DND-41 (cell line): ENCODE data around the gene BRCA1.
"Not testable (repeated sequence)": the region's sequence is repeated elsewhere in the genome, so short reads cannot be mapped to it uniquely, and the experiment has no call there.

ENCODE experiments used
- ATAC-seq: fragments of 200-7000 bp; cut with Tn5 transposase; 3 replicates; pipeline ENCODE4 v1.9.1; 2021; ENCODE audit warnings: low read depth; ENCODE audit not compliant: insufficient read depth
- DNase-seq: peaks from one replicate; pipeline ENCODE4 v3.0.0-alpha.2; 2020
- H2AFZ ChIP-seq: 2 replicates; pipeline ENCODE4 v1.6.0; 2012; ENCODE audit warnings: low read depth, low read length
- H3K27ac ChIP-seq: 2 replicates; pipeline ENCODE4 v1.5.1; 2012; ENCODE audit warnings: low read length, inconsistent platforms
- H3K27me3 ChIP-seq: fragments of 200-600 bp; sonication (generic); 2 replicates; pipeline ENCODE4 v1.6.0; 2012; ENCODE audit warnings: low read length, mild to moderate bottlenecking, inconsistent platforms; ENCODE audit not compliant: insufficient read depth, poor library complexity
- H3K36me3 ChIP-seq: 2 replicates; pipeline ENCODE4 v1.5.1; 2012; ENCODE audit warnings: low read length, inconsistent platforms; ENCODE audit not compliant: insufficient read depth
- H3K4me1 ChIP-seq: 2 replicates; pipeline ENCODE4 v1.5.1; 2012; ENCODE audit warnings: mild to moderate bottlenecking, low read length; ENCODE audit not compliant: insufficient read depth
- H3K4me2 ChIP-seq: 2 replicates; pipeline ENCODE4 v1.6.0; 2012; ENCODE audit warnings: mild to moderate bottlenecking, moderate library complexity, low read length, inconsistent platforms; ENCODE audit not compliant: insufficient read depth
- H3K4me3 ChIP-seq, 2 experiments: fragments of 200-600 bp in 1 of 2; shearing (Covaris generic) in 1 of 2; 2 replicates each; pipeline ENCODE4 v1.5.1; 2012 to 2016; ENCODE audit warnings: inconsistent platforms in 2 of 2, low read length in 2 of 2, mild to moderate bottlenecking in 2 of 2, low read depth in 1 of 2, moderate library complexity in 1 of 2
- H3K79me2 ChIP-seq: 2 replicates; pipeline ENCODE4 v1.6.0; 2012; ENCODE audit warnings: low read length, inconsistent platforms; ENCODE audit not compliant: insufficient read depth
- H3K9ac ChIP-seq: 2 replicates; pipeline ENCODE4 v1.6.0; 2012; ENCODE audit warnings: low read depth, mild to moderate bottlenecking, inconsistent platforms, low read length, moderate library complexity
- H3K9me3 ChIP-seq: 2 replicates; pipeline ENCODE4 v1.5.1; 2012; ENCODE audit warnings: low read length, moderate library complexity, mild to moderate bottlenecking, inconsistent platforms; ENCODE audit not compliant: insufficient read depth, severe bottlenecking
- H4K20me1 ChIP-seq: 2 replicates; pipeline ENCODE4 v1.6.0; 2012; ENCODE audit warnings: low read length; ENCODE audit not compliant: insufficient read depth
- EZH2 ChIP-seq: IDR thresholded peaks from 3 replicates; pipeline ENCODE4 v1.6.1; 2012; ENCODE audit warnings: borderline replicate concordance, low read depth, mild to moderate bottlenecking, moderate library complexity, low read length, inconsistent platforms; ENCODE audit not compliant: severe bottlenecking
- TF ChIP-seq, protein P1 (sequence below): IDR thresholded peaks from 2 replicates; pipeline ENCODE4 v1.5.1; 2012; ENCODE audit warnings: borderline replicate concordance, low read length, moderate library complexity, mild to moderate bottlenecking; ENCODE audit not compliant: poor library complexity, severe bottlenecking; ENCODE audit errors: extremely low read depth

BRCA1 gene

DNA sequence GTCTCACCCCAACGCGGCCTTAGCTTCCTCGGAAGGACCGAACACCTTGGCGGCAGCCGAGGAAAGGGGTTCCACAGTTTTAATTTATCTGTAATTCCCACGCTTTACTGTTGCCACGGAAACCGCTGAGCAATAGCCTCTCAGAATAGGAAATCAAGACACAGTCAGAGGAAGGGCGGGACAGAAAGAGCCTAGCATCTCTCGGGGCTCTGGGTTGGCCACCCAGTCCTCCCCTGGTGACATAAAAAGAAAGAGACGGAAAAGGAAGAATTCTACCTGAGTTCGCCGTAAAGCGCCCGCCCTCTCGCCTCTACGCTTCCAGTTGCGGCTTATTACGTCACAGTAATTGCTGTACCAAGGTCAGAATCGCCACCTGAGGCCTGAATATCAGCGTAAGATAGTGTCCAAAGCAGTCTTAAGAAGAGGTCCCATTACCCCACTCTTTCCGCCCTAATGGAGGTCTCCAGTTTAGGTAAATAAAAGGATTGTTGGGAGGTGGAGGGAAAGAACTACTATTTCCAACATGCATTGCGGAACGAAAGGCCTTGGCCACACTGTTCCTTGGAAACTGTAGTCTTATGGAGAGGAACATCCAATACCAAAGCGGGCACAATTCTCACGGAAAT lies 45.1 kb upstream of the BRCA1 start:
- Histone ChIP-seq H3K4me2 (peak overlapping the region; percentile 95), H3K79me2 (peaks cover 63% of the 10 kb centered on the region), H3K36me3 (peaks cover 6% of the 10 kb centered on the region; the same call in 1 of the 2 replicates), H3K27ac (peak overlapping the region; percentile 97), H2AFZ (peak overlapping the region; percentile 86), H3K9me3 (no peaks in the 10 kb centered on the region), H3K9ac (peak overlapping the region; percentile 86), H3K4me3 (peak overlapping the region; percentile 68 to 88), H3K27me3 (no peaks in the 10 kb centered on the region), H4K20me1 (no peaks in the 10 kb centered on the region), H3K4me1 (peaks cover 38% of the 10 kb centered on the region)
- ATAC-seq (peak; percentile 81), DNase-seq (peak; percentile 89)
- TF ChIP-seq, protein P1, sequence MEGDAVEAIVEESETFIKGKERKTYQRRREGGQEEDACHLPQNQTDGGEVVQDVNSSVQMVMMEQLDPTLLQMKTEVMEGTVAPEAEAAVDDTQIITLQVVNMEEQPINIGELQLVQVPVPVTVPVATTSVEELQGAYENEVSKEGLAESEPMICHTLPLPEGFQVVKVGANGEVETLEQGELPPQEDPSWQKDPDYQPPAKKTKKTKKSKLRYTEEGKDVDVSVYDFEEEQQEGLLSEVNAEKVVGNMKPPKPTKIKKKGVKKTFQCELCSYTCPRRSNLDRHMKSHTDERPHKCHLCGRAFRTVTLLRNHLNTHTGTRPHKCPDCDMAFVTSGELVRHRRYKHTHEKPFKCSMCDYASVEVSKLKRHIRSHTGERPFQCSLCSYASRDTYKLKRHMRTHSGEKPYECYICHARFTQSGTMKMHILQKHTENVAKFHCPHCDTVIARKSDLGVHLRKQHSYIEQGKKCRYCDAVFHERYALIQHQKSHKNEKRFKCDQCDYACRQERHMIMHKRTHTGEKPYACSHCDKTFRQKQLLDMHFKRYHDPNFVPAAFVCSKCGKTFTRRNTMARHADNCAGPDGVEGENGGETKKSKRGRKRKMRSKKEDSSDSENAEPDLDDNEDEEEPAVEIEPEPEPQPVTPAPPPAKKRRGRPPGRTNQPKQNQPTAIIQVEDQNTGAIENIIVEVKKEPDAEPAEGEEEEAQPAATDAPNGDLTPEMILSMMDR: no peak
- TF ChIP-seq EZH2: no peak

DNA sequence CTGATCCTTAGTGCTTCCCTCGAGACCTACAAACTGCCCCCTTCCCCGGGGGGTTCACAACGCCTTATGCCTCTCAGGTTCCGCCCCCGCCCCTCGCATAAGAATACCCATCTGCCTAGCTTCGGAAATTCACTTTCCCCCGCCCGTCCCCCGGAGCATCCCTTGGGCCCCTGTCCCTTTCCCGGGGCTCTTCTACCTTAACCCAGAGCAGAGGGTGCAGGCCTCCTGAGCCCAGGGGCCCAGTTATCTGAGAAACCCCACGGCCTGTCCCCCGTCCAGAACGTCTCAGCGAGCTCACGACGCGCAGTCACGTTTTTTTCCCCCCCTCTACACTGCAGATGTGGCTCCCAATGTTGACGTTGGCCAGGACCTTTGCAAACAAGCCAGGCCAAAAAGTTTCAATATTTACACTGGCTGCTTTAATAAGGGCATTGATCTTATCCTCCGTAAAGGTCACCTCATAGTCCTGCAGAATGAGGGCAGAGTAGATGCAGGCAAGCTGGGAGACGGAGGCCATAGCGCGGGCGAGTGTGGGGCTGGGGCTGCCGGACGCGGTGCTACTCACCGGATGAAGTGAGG lies 44.5 kb upstream of the BRCA1 start:
- Histone ChIP-seq H4K20me1 (no peaks in the 10 kb centered on the region), H2AFZ (peak overlapping the region; percentile 86), H3K4me1 (peaks cover 35% of the 10 kb centered on the region), H3K9ac (peak overlapping the region; percentile 86), H3K4me3 (peak overlapping the region; percentile 68 to 88), H3K9me3 (no peaks in the 10 kb centered on the region), H3K79me2 (peaks cover 61% of the 10 kb centered on the region), H3K36me3 (peaks cover 6% of the 10 kb centered on the region; the same call in 1 of the 2 replicates), H3K27ac (peak overlapping the region; percentile 97), H3K27me3 (no peaks in the 10 kb centered on the region), H3K4me2 (peak overlapping the region; percentile 95)
- DNase-seq: peak; percentile 17
- ATAC-seq: peak; percentile 11
- TF ChIP-seq, protein P1: no peak
- TF ChIP-seq EZH2: no peak

DNA sequence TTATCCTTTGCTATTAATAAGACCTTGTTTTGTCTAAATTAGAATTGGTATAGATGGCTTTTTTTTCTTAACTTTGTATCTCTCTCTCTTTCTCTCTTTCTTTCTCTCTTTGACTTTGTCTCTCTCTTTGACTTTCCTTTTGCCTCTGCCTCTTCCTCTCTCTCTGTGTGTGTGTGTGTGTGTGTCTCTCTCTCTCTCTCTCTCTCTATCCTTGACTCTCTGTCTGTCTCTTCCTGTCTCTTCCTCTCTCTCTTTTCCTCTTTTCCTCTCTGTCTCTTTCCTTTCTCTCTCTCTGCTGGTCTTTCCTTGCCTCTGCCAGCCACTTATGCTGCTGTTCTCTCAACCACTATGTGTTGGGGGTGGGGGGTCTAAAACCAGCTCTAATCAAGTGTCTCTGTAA lies 40.8 kb upstream of the BRCA1 start:
- H3K9me3 ChIP-seq, DNase-seq, H4K20me1 ChIP-seq, H3K4me2 ChIP-seq, H2AFZ ChIP-seq, ATAC-seq, H3K9ac ChIP-seq, H3K4me3 ChIP-seq, H3K27ac ChIP-seq, H3K27me3 ChIP-seq: not testable (repeated sequence)
- peaks cover 30% of the 10 kb centered on the region for H3K79me2 ChIP-seq
- peaks cover 16% of the 10 kb centered on the region for H3K36me3 ChIP-seq
- H3K4me1 ChIP-seq: peaks cover 15% of the 10 kb centered on the region

DNA sequence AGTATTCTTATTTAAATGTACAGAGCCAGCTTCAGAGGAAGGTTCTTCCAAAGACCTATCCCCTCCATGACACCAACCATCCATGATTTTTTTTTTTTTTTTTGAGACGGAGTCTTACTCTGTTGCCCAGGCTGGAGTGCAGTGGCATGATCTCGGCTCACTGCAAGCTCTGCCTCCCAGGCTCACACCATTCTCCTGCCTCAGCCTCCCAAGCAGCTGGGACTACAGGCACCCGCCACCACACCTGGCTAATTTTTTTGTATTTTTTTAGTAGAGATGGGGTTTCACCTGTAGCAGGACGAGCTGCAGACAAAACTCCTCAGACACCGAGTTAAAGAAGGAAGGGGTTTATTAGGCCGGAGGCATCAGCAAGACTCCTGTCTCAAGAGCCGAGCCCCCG lies 34.8 kb upstream of the BRCA1 start:
- not testable (repeated sequence) for H3K9ac ChIP-seq

DNA sequence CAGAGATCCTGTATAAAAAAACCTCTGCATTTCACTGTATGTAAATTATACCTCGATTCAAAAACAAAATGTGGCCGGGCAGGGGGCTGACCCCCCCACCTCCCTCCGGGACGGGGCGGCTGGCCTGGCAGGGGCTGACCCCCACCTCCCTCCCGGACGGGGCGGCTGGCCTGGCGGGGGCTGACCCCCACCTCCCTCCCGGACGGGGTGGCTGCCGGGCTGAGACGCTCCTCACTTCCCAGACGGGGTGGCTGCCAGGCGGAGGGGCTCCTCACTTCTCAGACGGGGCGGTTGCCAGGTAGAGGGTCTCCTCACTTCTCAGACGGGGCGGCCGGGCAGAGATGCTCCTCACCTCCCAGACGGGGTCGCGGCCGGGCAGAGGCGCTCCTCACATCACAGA lies 34.1 kb upstream of the BRCA1 start:
- H3K4me2 ChIP-seq, H3K9ac ChIP-seq, H3K9me3 ChIP-seq, H3K4me1 ChIP-seq, H3K4me3 ChIP-seq, DNase-seq, ATAC-seq, H2AFZ ChIP-seq, H3K27me3 ChIP-seq, H4K20me1 ChIP-seq, H3K27ac ChIP-seq, H3K79me2 ChIP-seq, H3K36me3 ChIP-seq: not testable (repeated sequence)

More for the DNA sequence above, 34.8 kb upstream of the BRCA1 start:
- DNase-seq, H3K79me2 ChIP-seq, H3K4me3 ChIP-seq, H3K27ac ChIP-seq, H3K4me1 ChIP-seq, H3K27me3 ChIP-seq, H3K36me3 ChIP-seq, H4K20me1 ChIP-seq, ATAC-seq, H3K4me2 ChIP-seq, H3K9me3 ChIP-seq, H2AFZ ChIP-seq: not testable (repeated sequence)
